Stimulated activated CD8-positive, alpha-beta memory T cell treated with anti-CD3 and anti-CD28 coated beads, Interleukin-12 subunit alpha, Interleukin-12 subunit beta, amount 100 ng/mL, for 4 hours (primary cell): Measurements from ENCODE around the gene PLD4.

Source experiments
- DNase-seq: peaks from one replicate; pipeline ENCODE4 v3.0.0-alpha.2; 2020; ENCODE audit warnings: low read depth

PLD4 gene

GRCh38 chr14:104975481-104976197, 51.0 kb downstream of the PLD4 start:
- DNase-seq: no peak

- peak; percentile 69 for DNase-seq
Observed at GRCh38 chr14:104976198-104977007, 51.7 kb downstream of the PLD4 start.

- no peak for DNase-seq
Observed at GRCh38 chr14:104977008-104977680, 52.5 kb downstream of the PLD4 start.

- no peak for DNase-seq
Observed at GRCh38 chr14:104977681-104978653, 53.3 kb downstream of the PLD4 start, which contains the start of gene AHNAK2. TSS of gene AHNAK2 (minus strand) at chr14:104978374. CDS start at chr14:104978237, 137 bp downstream.

GRCh38 chr14:104978746-104979691, 54.3 kb downstream of the PLD4 start:
- DNase-seq: no peak

GRCh38 chr14:104979758-104980610, 55.3 kb downstream of the PLD4 start:
- no peak for DNase-seq

- DNase-seq: no peak
Observed at GRCh38 chr14:104980611-104981531, 56.2 kb downstream of the PLD4 start.

GRCh38 chr14:104981699-104982541, 57.2 kb downstream of the PLD4 start:
- no peak for DNase-seq

GRCh38 chr14:104982548-104983230, 58.0 kb downstream of the PLD4 start:
- no peak for DNase-seq
